NOMO-1 (cell line): Measurements from ENCODE around the gene TLR10.
A peak's percentile ranks its signal among the peaks of the same experiment; 100 is the strongest.
"Not testable (repeated sequence)": the region's sequence is repeated elsewhere in the genome, so short reads cannot be mapped to it uniquely, and the experiment has no call there.

Experiments used
- DNase-seq, 2 experiments: peaks; one replicate each; lab custom pipeline; 2025; ENCODE audit not compliant: unreplicated experiment in 2 of 2; lab: John Stamatoyannopoulos, UW

The TLR10 gene

GRCh38 chr4:38768968-38769394 lies 13.8 kb downstream of the TLR10 start:
- peak; percentile 28 to 75 for DNase-seq

GRCh38 chr4:38766940-38767339 lies 15.8 kb downstream of the TLR10 start:
- not testable (repeated sequence) for DNase-seq

GRCh38 chr4:38765382-38765781 lies 17.4 kb downstream of the TLR10 start:
- DNase-seq, result no peak

- DNase-seq, result peak in 1 of 2 experiments; percentile 70
Observed at GRCh38 chr4:38764277-38764676, 18.5 kb downstream of the TLR10 start.

- DNase-seq, result no peak
Observed at GRCh38 chr4:38762560-38762959, 20.2 kb downstream of the TLR10 start.

- DNase-seq, result no peak
Observed at GRCh38 chr4:38759790-38760122, 23.0 kb downstream of the TLR10 start.

- DNase-seq, result peak; percentile 26 to 39
Observed at GRCh38 chr4:38759113-38759789, 23.5 kb downstream of the TLR10 start.

- DNase-seq, result no peak
Observed at GRCh38 chr4:38757945-38758600, 24.7 kb downstream of the TLR10 start.

- DNase-seq, result no peak
Observed at GRCh38 chr4:38752941-38753806, 29.6 kb downstream of the TLR10 start.

- DNase-seq, result peak in 1 of 2 experiments; percentile 34
Observed at GRCh38 chr4:38752372-38752940, 30.3 kb downstream of the TLR10 start.

GRCh38 chr4:38751341-38752010 lies 31.3 kb downstream of the TLR10 start:
- DNase-seq, result no peak

GRCh38 chr4:38749336-38749735 lies 33.5 kb downstream of the TLR10 start:
- no peak for DNase-seq

- DNase-seq, result no peak
Observed at GRCh38 chr4:38747629-38748028, 35.2 kb downstream of the TLR10 start.

- no peak for DNase-seq
Observed at GRCh38 chr4:38745881-38746280, 36.9 kb downstream of the TLR10 start.

GRCh38 chr4:38743866-38744265 lies 38.9 kb downstream of the TLR10 start:
- DNase-seq, result peak in 1 of 2 experiments; percentile 61

- DNase-seq, result no peak
Observed at GRCh38 chr4:38740303-38740702, 42.5 kb downstream of the TLR10 start.

GRCh38 chr4:38738940-38739803 lies 43.6 kb downstream of the TLR10 start:
- DNase-seq, result no peak

- no peak for DNase-seq
Observed at GRCh38 chr4:38735870-38736269, 46.9 kb downstream of the TLR10 start.

- DNase-seq, result no peak
Observed at GRCh38 chr4:38734911-38735310, 47.9 kb downstream of the TLR10 start.

- DNase-seq, result no peak
Observed at GRCh38 chr4:38734446-38734845, 48.3 kb downstream of the TLR10 start.
